ENCODE results near the gene CBX5. TPM values are rescaled to one million over a fixed set of nuclear protein-coding genes. Genes with fewer than 3 reads are reported as not detected.

The CBX5 gene
- total RNA-seq, 3 donors from 2014 or later, result 37.1 to 56.9 (median 50.5) TPM

DNA sequence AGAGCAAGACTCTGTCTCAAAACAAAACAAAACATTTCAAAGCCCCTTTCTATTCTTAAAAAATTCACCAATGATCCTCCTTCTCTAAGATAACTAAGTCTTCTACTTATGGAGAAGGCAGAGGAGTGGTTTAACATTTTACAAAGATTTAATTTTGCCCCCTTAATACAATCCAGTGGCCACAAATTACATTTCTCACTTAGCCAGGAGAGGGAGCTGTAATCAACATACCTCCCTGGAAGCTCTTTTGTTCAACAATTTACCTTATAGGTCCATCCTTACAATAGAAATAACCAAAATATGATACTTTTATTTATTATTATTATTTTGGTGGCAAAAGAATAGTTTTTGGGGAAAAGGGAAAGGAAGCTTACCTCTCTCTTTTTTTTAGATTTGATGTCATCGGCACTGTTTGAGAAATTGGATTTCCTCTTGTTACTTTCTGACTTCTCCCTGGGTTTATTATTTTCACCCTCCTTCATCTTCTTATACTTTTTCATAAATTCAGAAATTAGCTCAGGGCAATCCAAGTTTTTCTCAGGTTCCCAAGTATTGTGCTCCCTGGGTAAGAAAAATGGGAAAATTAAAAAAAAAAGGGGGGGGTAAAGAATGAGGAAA is 28.1 kb downstream of the CBX5 start:
- peaks cover under 1% of the 10 kb centered on the region for H3K36me3 ChIP-seq (ENCODE audit: low read depth)
- TF ChIP-seq, protein P1, sequence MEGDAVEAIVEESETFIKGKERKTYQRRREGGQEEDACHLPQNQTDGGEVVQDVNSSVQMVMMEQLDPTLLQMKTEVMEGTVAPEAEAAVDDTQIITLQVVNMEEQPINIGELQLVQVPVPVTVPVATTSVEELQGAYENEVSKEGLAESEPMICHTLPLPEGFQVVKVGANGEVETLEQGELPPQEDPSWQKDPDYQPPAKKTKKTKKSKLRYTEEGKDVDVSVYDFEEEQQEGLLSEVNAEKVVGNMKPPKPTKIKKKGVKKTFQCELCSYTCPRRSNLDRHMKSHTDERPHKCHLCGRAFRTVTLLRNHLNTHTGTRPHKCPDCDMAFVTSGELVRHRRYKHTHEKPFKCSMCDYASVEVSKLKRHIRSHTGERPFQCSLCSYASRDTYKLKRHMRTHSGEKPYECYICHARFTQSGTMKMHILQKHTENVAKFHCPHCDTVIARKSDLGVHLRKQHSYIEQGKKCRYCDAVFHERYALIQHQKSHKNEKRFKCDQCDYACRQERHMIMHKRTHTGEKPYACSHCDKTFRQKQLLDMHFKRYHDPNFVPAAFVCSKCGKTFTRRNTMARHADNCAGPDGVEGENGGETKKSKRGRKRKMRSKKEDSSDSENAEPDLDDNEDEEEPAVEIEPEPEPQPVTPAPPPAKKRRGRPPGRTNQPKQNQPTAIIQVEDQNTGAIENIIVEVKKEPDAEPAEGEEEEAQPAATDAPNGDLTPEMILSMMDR (IDR thresholded peaks at IDR 0.05), result no peak
- H3K4me1 ChIP-seq (ENCODE audit: low read depth), result no peaks in the 10 kb centered on the region
- H3K9me3 ChIP-seq, result no peaks in the 10 kb centered on the region
- ATAC-seq, result peak; percentile 49
- peak in 1 of 3 donors; percentile 40 for DNase-seq
- no peak overlapping the region for H3K4me3 ChIP-seq
- intact Hi-C loops (cut with DNase I, micrococcal nuclease), result no loop called here

DNA sequence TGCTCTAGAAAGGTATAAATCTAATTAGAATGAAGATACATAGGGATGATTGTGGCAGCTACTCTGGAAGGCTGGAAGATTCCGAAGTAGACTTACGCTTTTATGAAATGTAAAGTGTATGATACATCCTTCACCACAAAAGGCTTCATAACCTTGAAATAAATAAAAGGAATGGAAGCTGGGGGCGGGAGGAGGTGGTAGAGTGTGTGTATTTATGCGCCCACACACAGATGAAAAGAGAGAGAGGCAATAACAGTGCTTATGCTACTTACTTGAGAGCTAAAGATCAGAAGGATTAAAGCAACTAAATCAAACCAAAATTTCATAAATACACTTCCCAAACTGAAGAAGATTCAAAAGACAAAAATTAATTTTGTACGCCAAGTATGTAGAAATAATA is 30.4 kb downstream of the CBX5 start:
- ATAC-seq (no peak), DNase-seq (no peak)
- no peaks in the 10 kb centered on the region for H3K36me3 ChIP-seq (ENCODE audit: low read depth)

DNA sequence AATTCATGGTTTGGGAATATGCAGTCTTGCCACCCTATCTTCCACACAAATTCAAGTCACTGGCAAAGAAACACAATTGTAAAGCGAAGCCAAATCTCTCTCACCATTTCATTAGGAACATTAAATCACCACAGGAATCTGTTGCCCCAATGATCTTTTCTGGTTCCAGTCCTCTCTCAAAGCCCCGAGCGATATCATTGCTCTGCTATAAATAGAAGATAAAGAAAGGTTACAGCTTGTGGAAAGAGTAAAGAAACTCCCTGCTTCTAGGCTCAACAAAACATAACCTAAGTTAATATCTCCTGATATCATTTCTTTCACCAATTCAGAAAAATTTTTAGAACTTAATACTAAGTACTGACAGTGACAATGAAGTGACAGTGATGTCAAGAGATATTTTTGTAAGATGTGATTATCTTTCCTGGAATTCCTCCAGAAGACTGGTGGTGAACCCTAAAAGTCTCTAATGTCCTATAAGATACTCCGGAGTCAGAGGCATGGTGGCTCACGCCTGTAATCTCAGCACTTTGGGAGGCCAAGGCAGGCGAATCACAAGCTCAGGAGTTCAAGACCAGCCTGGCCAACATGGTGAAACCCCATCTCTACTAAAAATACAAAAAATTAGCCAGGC is 33.8 kb downstream of the CBX5 start:
- no peaks in the 10 kb centered on the region for H3K4me1 ChIP-seq (ENCODE audit: low read depth)
- TF ChIP-seq, protein P1 (IDR thresholded peaks at IDR 0.05), result no peak
- no peaks in the 10 kb centered on the region for H3K9me3 ChIP-seq
- DNase-seq (no peak), ATAC-seq (no peak)
- H3K4me3 ChIP-seq, result no peak overlapping the region
- intact Hi-C loops (cut with DNase I, micrococcal nuclease), result no loop called here
- H3K36me3 ChIP-seq (ENCODE audit: low read depth), result no peaks in the 10 kb centered on the region

More for the DNA sequence above, 30.4 kb downstream of the CBX5 start:
- Histone ChIP-seq H3K4me3 (no peak overlapping the region), H3K4me1 (ENCODE audit: low read depth) (no peaks in the 10 kb centered on the region), H3K9me3 (no peaks in the 10 kb centered on the region)
- TF ChIP-seq, protein P1 (IDR thresholded peaks at IDR 0.05), result no peak
- intact Hi-C loops (cut with DNase I, micrococcal nuclease), result no loop called here

DNA sequence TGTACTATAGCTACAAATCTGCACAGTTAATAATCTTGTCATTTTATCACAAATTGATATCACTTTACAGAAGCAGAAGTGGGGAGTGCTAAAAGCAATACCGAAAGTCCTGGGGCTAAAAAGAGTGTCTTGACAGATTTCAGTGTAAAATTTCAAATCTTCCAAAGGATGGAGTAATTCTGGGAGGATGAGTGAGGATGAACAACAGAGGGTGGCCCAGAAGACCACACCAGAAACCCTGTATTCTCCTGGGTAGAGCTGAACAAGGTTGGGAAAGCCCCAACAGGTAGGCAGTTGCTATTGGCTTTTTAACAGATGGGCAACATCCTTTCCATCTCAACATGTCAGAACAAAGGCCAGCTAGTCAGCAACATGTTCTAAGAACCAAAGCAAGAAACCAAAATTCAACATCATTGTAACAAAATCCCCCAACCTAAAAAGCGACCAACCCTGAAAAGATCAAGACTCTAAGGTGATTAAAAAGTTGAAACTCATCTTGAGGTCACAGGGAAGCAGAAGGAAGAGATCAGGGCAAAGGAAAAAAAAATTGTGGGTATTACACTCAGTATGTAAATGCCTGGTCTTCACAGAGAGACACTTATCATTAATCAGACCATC is 38.8 kb downstream of the CBX5 start:
- intact Hi-C loops (cut with DNase I, micrococcal nuclease), result no loop called here
- ATAC-seq (no peak), DNase-seq (no peak)
- no peaks in the 10 kb centered on the region for H3K9me3 ChIP-seq
- TF ChIP-seq, protein P1 (IDR thresholded peaks at IDR 0.05), result no peak
- no peak overlapping the region for H3K4me3 ChIP-seq
- H3K4me1 ChIP-seq (ENCODE audit: low read depth), result no peaks in the 10 kb centered on the region
- no peaks in the 10 kb centered on the region for H3K36me3 ChIP-seq (ENCODE audit: low read depth)

GRCh38 chr12:54240129-54240528 is 39.8 kb downstream of the CBX5 start:
- no peak overlapping the region for H3K4me3 ChIP-seq
- intact Hi-C loops (cut with DNase I, micrococcal nuclease), result no loop called here
- no peaks in the 10 kb centered on the region for H3K4me1 ChIP-seq (ENCODE audit: low read depth)
- no peaks in the 10 kb centered on the region for H3K9me3 ChIP-seq
- no peak for ATAC-seq
- no peak for DNase-seq
- TF ChIP-seq, protein P1 (IDR thresholded peaks at IDR 0.05), result no peak
- no peaks in the 10 kb centered on the region for H3K36me3 ChIP-seq (ENCODE audit: low read depth)

Data from mucosa of descending colon (tissue), 3 donors.